AG08396 (cell line): ENCODE results near the gene STXBP5L.
"Not testable (repeated sequence)": the region's sequence is repeated elsewhere in the genome, so short reads cannot be mapped to it uniquely, and the experiment has no call there.

Experiments used
- DNase-seq: peaks from one replicate; pipeline ENCODE4 v3.0.0; 2012; ENCODE audit warnings: low spot score, mixed read lengths

Gene STXBP5L

GRCh38 chr3:121063628-121064027, 155.6 kb downstream of the STXBP5L start:
- no peak for DNase-seq

GRCh38 chr3:121064121-121064520, 156.1 kb downstream of the STXBP5L start:
- DNase-seq: no peak

GRCh38 chr3:121072133-121072532, 164.1 kb downstream of the STXBP5L start:
- DNase-seq: no peak

- DNase-seq: no peak
Observed at GRCh38 chr3:121073011-121073410, 165.0 kb downstream of the STXBP5L start.

GRCh38 chr3:121075191-121075590, 167.2 kb downstream of the STXBP5L start:
- no peak for DNase-seq

- DNase-seq: not testable (repeated sequence)
Observed at GRCh38 chr3:121078378-121079101, 170.5 kb downstream of the STXBP5L start.

- DNase-seq: no peak
Observed at GRCh38 chr3:121096953-121097352, 188.9 kb downstream of the STXBP5L start.

- not testable (repeated sequence) for DNase-seq
Observed at GRCh38 chr3:121111086-121111485, 203.1 kb downstream of the STXBP5L start.

GRCh38 chr3:121111914-121112612, 204.1 kb downstream of the STXBP5L start:
- no peak for DNase-seq

GRCh38 chr3:121126033-121126706, 218.2 kb downstream of the STXBP5L start:
- DNase-seq: no peak

- DNase-seq: no peak
Observed at GRCh38 chr3:121126707-121127035, 218.7 kb downstream of the STXBP5L start.

- no peak for DNase-seq
Observed at GRCh38 chr3:121152573-121152972, 244.6 kb downstream of the STXBP5L start.

GRCh38 chr3:121153851-121154250, 245.8 kb downstream of the STXBP5L start:
- DNase-seq: no peak

GRCh38 chr3:121155028-121155427, 247.0 kb downstream of the STXBP5L start:
- DNase-seq: no peak

GRCh38 chr3:121165397-121165837, 257.4 kb downstream of the STXBP5L start:
- DNase-seq: no peak

- DNase-seq: no peak
Observed at GRCh38 chr3:121167374-121168139, 259.6 kb downstream of the STXBP5L start.

- no peak for DNase-seq
Observed at GRCh38 chr3:121175083-121175482, 267.1 kb downstream of the STXBP5L start.

GRCh38 chr3:121190626-121191025, 282.6 kb downstream of the STXBP5L start:
- DNase-seq: not testable (repeated sequence)

- no peak for DNase-seq
Observed at GRCh38 chr3:121202573-121202972, 294.6 kb downstream of the STXBP5L start.

GRCh38 chr3:121223116-121223515, 315.1 kb downstream of the STXBP5L start:
- no peak for DNase-seq

GRCh38 chr3:121228971-121229370, 321.0 kb downstream of the STXBP5L start:
- no peak for DNase-seq

- DNase-seq: not testable (repeated sequence)
Observed at GRCh38 chr3:121230194-121230593, 322.2 kb downstream of the STXBP5L start.
